ENCODE measurements around the gene SRCAP. TPM values are rescaled to one million over a fixed set of nuclear protein-coding genes. Genes with fewer than 3 reads are reported as not detected.

Gene SRCAP
- polyA plus RNA-seq, 1 experiment = 3.1 TPM

GRCh38 chr16:30660424-30661261 is 38.3 kb upstream of the SRCAP start:
- CTCF ChIA-PET = interaction anchor here (1.0 to 1.5 kb wide), 2 partner anchors 33 kb away, joined by 3 to 6 read pairs; no protein-coding TSS in a partner anchor
- Histone ChIP-seq H3K27me3 (ENCODE audit: control insufficient read depth, insufficient read depth, low read length) (no peaks in the 10 kb centered on the region), H3K27ac (ENCODE audit: low read depth, low read length) (peak overlapping the region; percentile 75), H3K9me3 (ENCODE audit: control insufficient read depth, insufficient read depth, low read length) (no peaks in the 10 kb centered on the region), H3K4me3 (ENCODE audit: low read depth, low read length) (peak overlapping the region; percentile 95)
- TF ChIP-seq CTCF (IDR thresholded peaks at IDR 0.05; ENCODE audit: low read depth, low read length) = no peak
- POLR2A ChIA-PET = interaction anchor here (0.6 to 1.1 kb wide), 3 partner anchors 12 to 38 kb away, joined by 3 to 4 read pairs (median 3); partner anchors contain the start of gene SRCAP
- no peak for DNase-seq (ENCODE audit: low read depth, low spot score)

GRCh38 chr16:30662449-30662848 is 36.5 kb upstream of the SRCAP start:
- DNase-seq (ENCODE audit: low read depth, low spot score) = no peak
- no peak for TF ChIP-seq CTCF (IDR thresholded peaks at IDR 0.05; ENCODE audit: low read depth, low read length)
- Histone ChIP-seq H3K4me3 (ENCODE audit: low read depth, low read length) (no peak overlapping the region), H3K27me3 (ENCODE audit: control insufficient read depth, insufficient read depth, low read length) (no peaks in the 10 kb centered on the region), H3K27ac (ENCODE audit: low read depth, low read length) (no peak overlapping the region), H3K9me3 (ENCODE audit: control insufficient read depth, insufficient read depth, low read length) (no peaks in the 10 kb centered on the region)
- POLR2A ChIA-PET = no interaction called here
- CTCF ChIA-PET = no interaction called here

- Histone ChIP-seq H3K9me3 (ENCODE audit: control insufficient read depth, insufficient read depth, low read length) (no peaks in the 10 kb centered on the region), H3K4me3 (ENCODE audit: low read depth, low read length) (no peak overlapping the region), H3K27ac (ENCODE audit: low read depth, low read length) (no peak overlapping the region), H3K27me3 (ENCODE audit: control insufficient read depth, insufficient read depth, low read length) (no peaks in the 10 kb centered on the region)
- DNase-seq (ENCODE audit: low read depth, low spot score) = no peak
- ChIA-PET POLR2A (no interaction called here), CTCF (no interaction called here)
- no peak for TF ChIP-seq CTCF (IDR thresholded peaks at IDR 0.05; ENCODE audit: low read depth, low read length)
Observed at GRCh38 chr16:30663038-30663437, 35.9 kb upstream of the SRCAP start.

GRCh38 chr16:30663820-30664219 is 35.2 kb upstream of the SRCAP start:
- POLR2A ChIA-PET = no interaction called here
- CTCF ChIA-PET = no interaction called here
- TF ChIP-seq CTCF (IDR thresholded peaks at IDR 0.05; ENCODE audit: low read depth, low read length) = no peak
- no peaks in the 10 kb centered on the region for H3K27me3 ChIP-seq (ENCODE audit: control insufficient read depth, insufficient read depth, low read length)
- no peak overlapping the region for H3K27ac ChIP-seq (ENCODE audit: low read depth, low read length)
- DNase-seq (ENCODE audit: low read depth, low spot score) = no peak
- no peaks in the 10 kb centered on the region for H3K9me3 ChIP-seq (ENCODE audit: control insufficient read depth, insufficient read depth, low read length)
- no peak overlapping the region for H3K4me3 ChIP-seq (ENCODE audit: low read depth, low read length)

GRCh38 chr16:30664616-30665109 is 34.3 kb upstream of the SRCAP start:
- ChIA-PET POLR2A (interaction anchor here (0.7 kb wide), 1 partner anchor 26 kb away, joined by 3 read pairs; no protein-coding TSS in a partner anchor), CTCF (no interaction called here)

More at GRCh38 chr16:30664616-30665109, 34.3 kb upstream of the SRCAP start:
- no peak for TF ChIP-seq CTCF (IDR thresholded peaks at IDR 0.05; ENCODE audit: low read depth, low read length)
- no peak overlapping the region for H3K4me3 ChIP-seq (ENCODE audit: low read depth, low read length)
- H3K27ac ChIP-seq (ENCODE audit: low read depth, low read length) = no peak overlapping the region
- H3K27me3 ChIP-seq (ENCODE audit: control insufficient read depth, insufficient read depth, low read length) = no peaks in the 10 kb centered on the region
- no peak for DNase-seq (ENCODE audit: low read depth, low spot score)
- no peaks in the 10 kb centered on the region for H3K9me3 ChIP-seq (ENCODE audit: control insufficient read depth, insufficient read depth, low read length)

Measured in AG04450 (cell line).